SHP77 (cell line): ENCODE data around the gene IGFN1.
"Not testable (repeated sequence)": the region's sequence is repeated elsewhere in the genome, so short reads cannot be mapped to it uniquely, and the experiment has no call there.

Source experiments
- DNase-seq, 2 experiments: peaks; one replicate each; lab custom pipeline; 2025; lab: John Stamatoyannopoulos, UW

The IGFN1 gene

GRCh38 chr1:201190624-201191051, at the start of gene IGFN1:
Gene IGFN1 (plus strand): TSS chr1:201190824. CDS start chr1:201193294, 2,470 bp downstream.
- DNase-seq: peak; percentile 52 to 64

GRCh38 chr1:201140941-201141260, 49.7 kb upstream of the IGFN1 start:
- DNase-seq: no peak

- DNase-seq: no peak
These were observed 49.2 kb upstream of the IGFN1 start for GRCh38 chr1:201141418-201141817.

- no peak for DNase-seq
These were observed 48.4 kb upstream of the IGFN1 start for GRCh38 chr1:201142011-201142848.

GRCh38 chr1:201142849-201143725, 47.5 kb upstream of the IGFN1 start:
- DNase-seq: no peak

GRCh38 chr1:201143726-201144635, 46.6 kb upstream of the IGFN1 start:
- no peak for DNase-seq

- no peak for DNase-seq
These were observed 45.9 kb upstream of the IGFN1 start for GRCh38 chr1:201144701-201145100.

GRCh38 chr1:201145132-201145531, 45.5 kb upstream of the IGFN1 start:
- DNase-seq: no peak

GRCh38 chr1:201145816-201146215, 44.8 kb upstream of the IGFN1 start:
- no peak for DNase-seq

GRCh38 chr1:201146626-201147390, 43.8 kb upstream of the IGFN1 start:
- DNase-seq: no peak

- no peak for DNase-seq
These were observed 43.1 kb upstream of the IGFN1 start for GRCh38 chr1:201147396-201148015.

- peak; percentile 43 to 59 for DNase-seq
These were observed 41.2 kb upstream of the IGFN1 start for GRCh38 chr1:201149400-201149799.

- DNase-seq: no peak
These were observed 36.9 kb upstream of the IGFN1 start for GRCh38 chr1:201153474-201154388.

- peak; percentile 91 to 92 for DNase-seq
These were observed 36.0 kb upstream of the IGFN1 start, which contains the start of gene TMEM9 for GRCh38 chr1:201154389-201155165. Gene TMEM9 (minus strand): TSS chr1:201154474. CDS start chr1:201153923, 551 bp downstream.

- no peak for DNase-seq
These were observed 35.3 kb upstream of the IGFN1 start for GRCh38 chr1:201155354-201155753.

- DNase-seq: no peak
These were observed 34.3 kb upstream of the IGFN1 start for GRCh38 chr1:201156346-201156745.

GRCh38 chr1:201156819-201157218, 33.8 kb upstream of the IGFN1 start:
- no peak for DNase-seq

- no peak for DNase-seq
These were observed 32.7 kb upstream of the IGFN1 start for GRCh38 chr1:201157949-201158348.

GRCh38 chr1:201163036-201163435, 27.6 kb upstream of the IGFN1 start:
- DNase-seq: not testable (repeated sequence)
